Stimulated activated effector memory CD8-positive, alpha-beta T cell treated with anti-CD3 and anti-CD28 coated beads, Interleukin-12 subunit alpha, Interleukin-12 subunit beta, amount 100 ng/mL, for 72 hours (primary cell): ENCODE data around the gene INPP5K.

Experiments
- ATAC-seq: fragments of 150-1000 bp; cut with Tn5 transposase; 2 replicates; pipeline ENCODE4 v1.10.0; 2021
- DNase-seq, 2 donors: peaks; one replicate each; pipeline ENCODE4 v3.0.0; 2021 to 2022; ENCODE audit warnings: low spot score in 2 of 2
- H3K27ac Mint-ChIP-seq: one replicate; pipeline ENCODE4 v1.8.0; 2022; ENCODE audit warnings: mild to moderate bottlenecking, mixed read lengths
- H3K36me3 Mint-ChIP-seq: one replicate; pipeline ENCODE4 v1.8.0; 2022; ENCODE audit warnings: mild to moderate bottlenecking, mixed read lengths
- H3K4me1 Mint-ChIP-seq: one replicate; pipeline ENCODE4 v1.8.0; 2022; ENCODE audit warnings: mixed read lengths
- H3K4me3 Mint-ChIP-seq: one replicate; pipeline ENCODE4 v1.8.0; 2022; ENCODE audit warnings: mild to moderate bottlenecking, mixed read lengths
- H3K9me3 Mint-ChIP-seq: one replicate; pipeline ENCODE4 v1.8.0; 2022; ENCODE audit warnings: mixed read lengths

INPP5K gene

DNA sequence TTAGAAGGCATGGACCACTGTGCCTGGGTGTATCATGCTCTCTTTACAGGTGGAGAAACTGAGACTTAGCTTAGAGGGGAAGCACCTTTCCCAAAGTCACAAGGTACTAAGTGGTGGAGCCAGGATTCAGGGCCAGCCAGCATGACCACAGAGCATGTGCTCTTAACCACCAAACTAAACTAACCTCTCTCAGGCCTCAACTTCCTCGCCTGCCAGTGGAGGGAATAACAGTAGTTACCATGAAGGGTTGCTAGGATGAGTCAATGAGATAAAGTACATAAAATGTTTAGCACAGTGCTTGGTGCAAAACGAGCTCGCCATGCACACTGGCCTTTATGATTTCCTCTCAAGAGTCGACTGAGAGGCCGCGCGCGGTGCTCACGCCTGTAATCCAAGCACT lies 17.5 kb downstream of the INPP5K start:
- DNase-seq (no peak), ATAC-seq (peak; percentile 14)
- no peak overlapping the region for H3K27ac Mint-ChIP-seq
- H3K4me3 Mint-ChIP-seq = no peak overlapping the region
- H3K36me3 Mint-ChIP-seq = peaks cover 4% of the 10 kb centered on the region
- H3K4me1 Mint-ChIP-seq = no peaks in the 10 kb centered on the region
- H3K9me3 Mint-ChIP-seq = no peaks in the 10 kb centered on the region

DNA sequence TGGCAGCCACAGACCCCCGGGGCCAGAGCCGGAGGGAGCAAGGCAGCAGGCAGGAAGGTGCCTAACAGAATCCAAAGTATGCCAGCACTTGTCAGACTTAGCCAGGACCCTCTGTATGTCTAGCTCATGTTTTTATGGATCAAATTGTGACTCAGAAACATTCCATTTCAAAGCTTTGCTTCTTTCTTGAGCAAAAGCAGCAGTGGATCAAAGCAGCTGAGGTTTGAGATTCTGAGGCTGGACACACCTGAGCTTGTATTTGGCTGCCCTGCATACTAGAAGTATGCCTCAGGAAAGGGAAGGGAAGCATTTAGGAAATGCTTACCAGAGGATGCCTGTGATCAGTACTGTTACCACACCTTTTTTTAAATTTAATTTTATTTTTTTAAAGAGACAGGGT lies 18.2 kb downstream of the INPP5K start:
- H3K4me1 Mint-ChIP-seq = no peaks in the 10 kb centered on the region
- no peaks in the 10 kb centered on the region for H3K9me3 Mint-ChIP-seq
- DNase-seq = no peak
- H3K36me3 Mint-ChIP-seq = peaks cover 4% of the 10 kb centered on the region
- H3K27ac Mint-ChIP-seq = no peak overlapping the region
- no peak overlapping the region for H3K4me3 Mint-ChIP-seq
- no peak for ATAC-seq

DNA sequence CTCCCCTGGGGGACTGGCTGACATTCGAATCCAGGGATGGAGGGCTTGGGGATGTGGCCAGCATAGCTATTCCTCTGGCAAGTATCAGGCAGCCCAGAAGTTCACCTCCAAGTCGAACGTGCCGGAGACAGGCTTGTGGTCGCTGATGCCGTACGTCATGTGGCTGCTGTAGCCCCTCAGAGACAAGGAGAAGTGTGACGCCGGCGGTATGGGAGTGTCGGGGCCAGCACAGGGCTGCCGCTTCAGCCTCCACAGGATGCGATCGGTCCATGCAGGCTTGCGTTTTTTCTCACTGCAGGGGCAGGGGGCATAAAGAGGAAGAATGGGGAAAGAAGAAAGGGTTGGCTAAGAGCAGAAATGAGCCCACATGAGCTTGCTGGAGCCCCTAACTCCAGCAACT lies 18.6 kb downstream of the INPP5K start:
- Mint-ChIP-seq H3K4me1 (no peaks in the 10 kb centered on the region), H3K9me3 (no peaks in the 10 kb centered on the region), H3K4me3 (no peak overlapping the region), H3K27ac (no peak overlapping the region), H3K36me3 (peaks cover 4% of the 10 kb centered on the region)
- DNase-seq (no peak), ATAC-seq (no peak)

DNA sequence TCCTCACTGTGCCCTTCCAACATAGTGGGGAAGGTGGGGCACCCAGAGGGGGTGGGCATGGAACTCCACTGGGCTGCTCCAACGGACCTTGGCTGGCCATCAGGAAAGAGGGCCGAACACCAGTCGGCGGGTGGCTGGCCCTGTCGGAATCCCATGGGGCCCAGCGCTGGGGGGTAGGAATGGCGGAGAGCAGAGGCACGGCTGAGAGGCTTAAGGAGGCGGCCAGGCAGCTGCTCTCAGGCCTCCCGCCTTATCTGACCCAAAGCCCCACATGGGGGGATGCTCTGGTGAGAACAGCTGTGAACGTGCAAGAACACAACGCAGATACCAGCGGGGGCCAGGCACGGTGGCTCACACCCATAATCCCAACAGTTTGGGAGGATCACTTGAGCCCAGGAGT lies 19.5 kb downstream of the INPP5K start:
- H3K4me3 Mint-ChIP-seq = no peak overlapping the region
- no peak overlapping the region for H3K27ac Mint-ChIP-seq
- peaks cover 5% of the 10 kb centered on the region for H3K4me1 Mint-ChIP-seq
- DNase-seq (no peak), ATAC-seq (no peak)
- H3K9me3 Mint-ChIP-seq = no peaks in the 10 kb centered on the region
- peaks cover 4% of the 10 kb centered on the region for H3K36me3 Mint-ChIP-seq

DNA sequence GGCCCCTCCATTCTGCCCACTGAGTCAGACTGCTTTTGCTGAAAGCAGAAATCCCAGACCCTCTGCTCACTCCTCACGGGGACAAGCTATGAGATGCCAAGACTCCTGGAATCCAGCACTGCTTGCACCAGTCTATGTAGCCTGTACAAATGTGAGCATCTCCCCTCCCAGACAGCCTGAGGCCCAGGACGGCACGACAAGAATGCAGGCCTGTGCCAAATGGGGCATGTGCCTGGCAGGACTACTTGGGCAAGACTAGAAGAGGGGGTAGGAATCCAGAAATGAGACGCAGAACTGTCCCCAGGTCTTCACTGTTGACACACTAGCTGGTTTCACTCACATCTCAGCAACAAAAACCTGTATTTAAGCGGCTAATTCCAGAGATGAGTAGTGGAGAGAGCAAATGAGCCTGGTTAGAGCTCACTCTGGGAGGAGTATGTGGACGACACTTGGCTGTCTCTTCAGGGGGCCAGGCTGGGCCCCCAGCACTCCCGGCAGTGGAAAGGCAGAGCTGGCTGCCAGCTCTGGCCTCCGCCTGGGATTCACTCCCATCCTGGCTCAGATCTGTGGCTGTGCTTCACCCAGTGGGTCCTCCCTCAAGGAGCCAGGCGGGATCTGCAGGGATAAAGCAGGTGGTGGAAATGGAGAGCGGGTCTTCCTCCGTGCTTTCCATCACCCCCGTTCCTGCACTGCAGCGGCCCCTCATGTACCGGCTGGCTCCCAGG lies 21.0 kb downstream of the INPP5K start:
- peaks cover 5% of the 10 kb centered on the region for H3K36me3 Mint-ChIP-seq
- no peak for ATAC-seq
- H3K9me3 Mint-ChIP-seq = no peaks in the 10 kb centered on the region
- no peak overlapping the region for H3K4me3 Mint-ChIP-seq
- no peak overlapping the region for H3K27ac Mint-ChIP-seq
- H3K4me1 Mint-ChIP-seq = peaks cover 14% of the 10 kb centered on the region
- DNase-seq = no peak

DNA sequence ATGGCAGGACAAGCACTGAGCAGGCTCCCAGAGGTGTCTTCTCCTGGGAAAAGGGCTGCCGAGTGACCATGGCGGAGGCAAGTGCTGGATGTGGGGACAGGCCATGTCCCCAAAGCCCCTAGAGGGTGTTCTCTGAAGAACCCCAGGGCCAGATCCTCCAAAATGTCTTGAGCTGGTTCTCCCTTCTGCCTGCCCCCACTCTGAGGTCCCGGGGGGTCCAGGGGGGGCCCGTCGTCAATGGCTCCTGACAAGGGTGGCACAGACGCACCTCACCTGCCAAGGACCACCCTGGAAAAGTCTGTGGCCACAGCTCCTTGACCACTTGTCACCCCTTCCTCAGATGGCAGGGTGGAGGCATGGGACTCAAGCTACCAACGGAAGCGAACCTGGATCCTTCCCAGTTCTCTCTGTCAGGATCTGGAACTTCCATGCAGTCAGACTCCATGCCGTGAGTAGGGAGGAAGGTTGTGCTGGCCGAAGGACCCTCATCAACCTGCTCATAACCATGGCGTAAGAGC lies 21.6 kb downstream of the INPP5K start:
- DNase-seq = no peak
- Mint-ChIP-seq H3K4me3 (no peak overlapping the region), H3K4me1 (peaks cover 17% of the 10 kb centered on the region), H3K36me3 (peaks cover 5% of the 10 kb centered on the region), H3K27ac (no peak overlapping the region), H3K9me3 (no peaks in the 10 kb centered on the region)
- no peak for ATAC-seq

DNA sequence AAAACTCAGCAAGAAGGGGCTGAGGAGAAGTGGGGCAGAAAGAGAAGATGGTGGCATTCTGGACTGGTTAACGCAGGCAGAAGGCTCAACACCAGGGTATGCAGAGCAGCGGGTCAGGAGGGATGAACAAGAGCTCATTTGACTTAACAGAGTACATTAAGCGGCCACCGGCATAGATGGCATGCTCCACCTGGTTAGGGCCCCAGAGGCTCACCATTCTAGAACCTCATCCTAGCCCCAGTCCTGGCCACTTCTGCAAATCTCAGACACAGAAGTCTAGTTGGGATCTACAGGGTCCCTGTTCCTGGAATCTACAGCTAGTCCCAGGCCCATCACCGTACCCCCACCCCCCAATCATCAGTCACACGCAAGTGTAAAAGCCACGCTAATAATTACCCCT lies 22.2 kb downstream of the INPP5K start:
- Mint-ChIP-seq H3K4me3 (no peak overlapping the region), H3K36me3 (peaks cover 5% of the 10 kb centered on the region), H3K9me3 (no peaks in the 10 kb centered on the region), H3K27ac (no peak overlapping the region), H3K4me1 (peaks cover 17% of the 10 kb centered on the region)
- no peak for DNase-seq
- ATAC-seq = no peak

DNA sequence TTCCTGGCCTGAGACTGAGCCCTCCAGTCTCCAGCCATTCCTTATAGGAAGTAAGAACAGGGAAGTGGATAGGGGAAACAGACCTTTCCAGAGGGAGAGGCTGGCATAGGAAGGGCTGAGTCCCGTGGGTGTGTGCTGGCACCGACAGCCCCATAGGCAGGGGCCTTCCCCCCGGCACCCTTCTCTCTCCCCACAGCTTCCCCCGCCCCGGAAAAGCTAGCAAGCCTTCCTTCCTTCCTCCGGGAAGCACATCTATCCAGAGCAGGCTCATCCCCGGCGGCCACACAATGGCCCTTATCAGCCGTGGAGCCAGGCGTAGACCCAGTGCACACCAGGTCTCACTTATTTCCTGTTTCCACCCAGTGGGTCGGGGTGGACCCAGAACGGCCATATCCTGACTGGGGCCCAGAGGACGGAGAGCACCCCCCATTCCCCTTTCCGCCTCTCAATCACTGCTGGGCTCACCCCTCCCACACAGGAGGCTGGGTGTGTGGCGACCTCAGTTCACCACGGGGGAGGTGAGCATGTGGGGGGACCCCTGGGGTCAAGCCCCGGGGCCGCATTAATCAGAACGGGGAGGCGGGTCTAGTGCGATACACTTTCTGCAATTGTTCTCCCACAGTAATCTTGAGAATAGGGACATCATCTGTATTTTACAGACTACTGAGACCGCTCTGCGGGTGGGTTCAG lies 23.0 kb downstream of the INPP5K start:
- H3K4me3 Mint-ChIP-seq = peak overlapping the region; percentile 80

DNA sequence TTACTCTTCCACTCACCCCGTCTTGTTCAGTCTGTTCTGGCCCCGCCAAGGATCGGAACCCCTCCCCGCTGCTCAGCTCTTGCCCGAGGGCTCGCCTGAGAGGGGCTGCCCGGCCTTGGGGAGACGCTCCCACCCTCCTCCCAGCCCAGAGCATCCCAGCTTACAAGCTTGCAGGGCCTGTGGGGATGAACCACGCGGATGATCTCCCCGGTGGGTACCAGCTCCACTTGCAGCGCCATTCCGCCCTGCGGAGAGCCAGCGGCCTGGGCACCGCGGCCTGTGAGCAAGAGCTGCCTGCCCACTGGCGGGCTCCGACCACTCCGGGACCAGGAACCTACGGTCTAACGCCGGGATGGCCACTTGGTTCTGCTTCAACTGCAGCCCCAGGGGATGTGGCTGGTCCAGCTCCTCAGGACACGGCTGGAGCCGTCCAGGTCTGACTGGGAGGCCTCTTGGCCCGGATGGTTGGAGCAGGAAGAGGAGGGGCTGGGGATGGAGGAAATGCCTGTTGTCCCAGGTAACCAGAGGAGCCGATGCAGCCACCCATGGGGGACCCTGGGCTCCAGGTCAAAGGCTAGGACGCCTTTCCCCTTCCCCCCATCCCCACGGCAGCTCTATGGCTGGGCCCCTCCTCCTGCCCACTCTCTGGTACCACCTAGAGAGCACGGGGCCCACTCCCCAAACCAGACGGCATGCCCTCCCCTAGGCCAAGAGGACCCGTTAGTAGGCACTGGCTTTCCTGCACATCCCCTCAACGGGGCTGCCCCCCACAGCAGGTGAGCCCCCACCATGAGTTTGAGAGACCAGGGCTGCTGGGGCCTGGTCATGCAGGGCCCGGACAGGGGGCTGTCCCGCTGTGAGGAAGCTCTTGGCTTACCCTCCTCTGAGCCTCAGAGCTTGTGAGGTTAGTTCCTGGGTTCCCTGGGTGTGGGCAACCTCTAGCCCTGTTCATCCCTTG lies 23.9 kb downstream of the INPP5K start, which contains the start of gene MYO1C:
MYO1C (minus strand) TSS at position 438 of the 958 bp plus-strand sequence; CDS start at position 239, 199 bp downstream.
- peak within 1 kb of the TSS; percentile 63 for H3K27ac Mint-ChIP-seq
- peak within 1 kb of the TSS; percentile 80 for H3K4me3 Mint-ChIP-seq
- ATAC-seq (no peak), DNase-seq (no peak)
- peaks cover 22% of the 10 kb centered on the region for H3K4me1 Mint-ChIP-seq
- no peaks in the 10 kb centered on the region for H3K9me3 Mint-ChIP-seq
- H3K36me3 Mint-ChIP-seq = peaks cover 5% of the 10 kb centered on the region

More for the DNA sequence above, 23.0 kb downstream of the INPP5K start:
- peaks cover 17% of the 10 kb centered on the region for H3K4me1 Mint-ChIP-seq
- no peak for DNase-seq
- H3K36me3 Mint-ChIP-seq = peaks cover 5% of the 10 kb centered on the region
- no peaks in the 10 kb centered on the region for H3K9me3 Mint-ChIP-seq
- H3K27ac Mint-ChIP-seq = no peak overlapping the region
- ATAC-seq = no peak

DNA sequence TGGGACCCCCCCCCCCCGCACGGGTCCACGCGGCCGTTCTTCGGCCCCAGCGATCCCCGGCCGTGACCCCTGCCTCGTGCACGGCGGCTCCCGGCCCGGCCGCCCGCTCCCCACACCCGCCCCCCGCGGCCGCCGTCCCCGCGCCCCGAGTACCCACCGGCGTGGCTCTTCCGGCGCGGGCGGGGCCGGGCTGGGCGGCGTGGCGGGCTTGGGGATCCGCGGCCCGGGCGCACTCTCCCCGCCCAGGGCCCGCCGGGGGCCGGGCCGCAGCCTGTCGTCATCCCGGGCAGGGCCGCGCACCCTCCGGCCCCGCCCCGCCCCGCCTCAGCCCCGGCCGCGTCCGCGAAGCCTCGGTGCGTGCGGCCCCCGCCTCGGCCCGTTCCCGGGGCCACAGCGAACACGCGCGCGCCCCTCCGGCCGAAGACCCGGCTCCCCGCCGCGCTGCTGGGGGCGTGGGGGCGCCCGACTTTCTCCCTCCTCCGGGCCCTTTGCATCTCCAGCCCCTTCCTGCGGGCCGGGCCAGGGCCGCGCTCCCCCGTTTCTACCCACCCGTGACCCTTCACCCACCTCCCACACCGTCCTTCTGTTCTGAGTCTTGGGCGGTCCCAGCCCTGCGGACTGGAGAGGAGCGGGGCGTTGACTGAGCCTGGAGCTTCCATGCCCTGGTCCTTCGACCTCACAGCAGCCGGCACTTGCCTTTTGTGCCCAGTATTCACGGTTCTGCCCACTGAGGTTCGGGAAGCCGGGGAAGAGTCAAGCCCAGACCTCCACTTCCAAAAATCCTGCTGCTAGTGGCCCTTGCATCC lies 24.8 kb downstream of the INPP5K start:
- peak; percentile 54 to 64 for DNase-seq
- peaks cover 11% of the 10 kb centered on the region for H3K36me3 Mint-ChIP-seq
- H3K4me1 Mint-ChIP-seq = peaks cover 31% of the 10 kb centered on the region
- peak overlapping the region; percentile 63 for H3K27ac Mint-ChIP-seq
- H3K9me3 Mint-ChIP-seq = no peaks in the 10 kb centered on the region
- ATAC-seq = peak; percentile 81
- H3K4me3 Mint-ChIP-seq = peak overlapping the region; percentile 80

DNA sequence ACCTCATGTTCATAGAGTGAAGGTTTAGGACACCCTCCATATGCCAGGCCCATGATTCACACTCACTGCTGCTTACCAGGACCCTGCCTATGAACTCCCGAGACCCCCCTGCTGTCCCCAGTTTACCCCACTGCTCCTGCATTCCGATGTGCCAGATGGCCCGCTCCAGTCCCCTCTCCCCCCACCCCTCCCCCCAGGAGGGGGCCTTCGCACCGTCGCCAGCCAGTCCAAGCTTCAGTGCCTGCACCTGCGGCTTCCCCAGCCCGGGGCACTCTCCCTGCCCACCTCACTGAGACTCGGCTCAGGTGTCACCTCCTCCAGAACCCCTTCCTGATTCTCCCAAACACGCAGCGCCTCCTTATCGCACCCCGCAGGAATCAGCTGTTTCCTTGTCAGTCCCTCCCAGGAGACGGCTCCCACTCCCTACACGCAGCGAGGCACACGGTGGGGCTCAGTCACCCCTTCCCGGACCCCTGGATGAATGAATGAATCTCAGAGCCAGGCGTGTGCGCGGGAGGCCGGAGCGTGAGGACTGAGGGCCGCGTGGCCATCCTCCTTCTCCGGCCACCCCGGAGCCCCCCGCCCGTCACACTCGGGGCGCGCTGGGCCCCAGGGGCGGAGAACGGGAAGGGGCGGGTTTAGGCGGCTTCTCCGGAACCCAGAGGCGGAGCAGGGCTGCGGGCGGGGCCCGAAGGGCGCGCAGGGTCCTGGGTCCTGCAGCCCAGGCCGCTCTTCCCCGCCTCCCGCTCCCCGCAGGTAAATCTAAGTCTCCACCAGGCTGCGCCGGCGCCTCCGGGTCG lies 25.6 kb downstream of the INPP5K start:
- ATAC-seq = peak; percentile 75
- H3K9me3 Mint-ChIP-seq = no peaks in the 10 kb centered on the region
- H3K27ac Mint-ChIP-seq = peak overlapping the region; percentile 17
- peaks cover 34% of the 10 kb centered on the region for H3K4me1 Mint-ChIP-seq
- DNase-seq = peak in 1 of 2 donors; percentile 82
- H3K36me3 Mint-ChIP-seq = peaks cover 17% of the 10 kb centered on the region
- H3K4me3 Mint-ChIP-seq = peak overlapping the region; percentile 79

DNA sequence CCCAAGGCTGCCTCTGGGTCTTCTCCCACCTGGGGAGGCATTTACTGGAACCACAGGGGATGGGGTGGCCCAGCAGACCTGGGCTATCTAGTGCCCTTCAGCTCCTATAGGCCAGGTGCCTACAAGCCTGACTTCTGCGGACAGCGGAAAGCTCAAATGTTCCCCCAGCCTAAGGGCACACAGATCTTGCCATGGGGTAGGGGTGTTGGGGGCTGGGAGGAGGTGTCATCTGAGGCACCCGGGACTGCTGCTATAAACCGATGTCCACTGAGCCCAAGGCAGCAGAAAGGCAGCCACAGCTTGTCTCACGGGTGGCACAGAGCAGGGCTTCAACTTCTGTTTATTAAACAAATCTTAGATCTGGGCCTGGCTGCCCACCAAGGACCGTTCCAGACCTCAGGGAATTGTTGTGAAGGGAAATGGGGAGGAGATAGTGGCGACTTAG lies 27.6 kb downstream of the INPP5K start:
- DNase-seq = no peak
- ATAC-seq = no peak
- peak overlapping the region; percentile 79 for H3K4me3 Mint-ChIP-seq
- H3K36me3 Mint-ChIP-seq = peaks cover 27% of the 10 kb centered on the region
- H3K4me1 Mint-ChIP-seq = peaks cover 44% of the 10 kb centered on the region
- H3K9me3 Mint-ChIP-seq = no peaks in the 10 kb centered on the region
- no peak overlapping the region for H3K27ac Mint-ChIP-seq

DNA sequence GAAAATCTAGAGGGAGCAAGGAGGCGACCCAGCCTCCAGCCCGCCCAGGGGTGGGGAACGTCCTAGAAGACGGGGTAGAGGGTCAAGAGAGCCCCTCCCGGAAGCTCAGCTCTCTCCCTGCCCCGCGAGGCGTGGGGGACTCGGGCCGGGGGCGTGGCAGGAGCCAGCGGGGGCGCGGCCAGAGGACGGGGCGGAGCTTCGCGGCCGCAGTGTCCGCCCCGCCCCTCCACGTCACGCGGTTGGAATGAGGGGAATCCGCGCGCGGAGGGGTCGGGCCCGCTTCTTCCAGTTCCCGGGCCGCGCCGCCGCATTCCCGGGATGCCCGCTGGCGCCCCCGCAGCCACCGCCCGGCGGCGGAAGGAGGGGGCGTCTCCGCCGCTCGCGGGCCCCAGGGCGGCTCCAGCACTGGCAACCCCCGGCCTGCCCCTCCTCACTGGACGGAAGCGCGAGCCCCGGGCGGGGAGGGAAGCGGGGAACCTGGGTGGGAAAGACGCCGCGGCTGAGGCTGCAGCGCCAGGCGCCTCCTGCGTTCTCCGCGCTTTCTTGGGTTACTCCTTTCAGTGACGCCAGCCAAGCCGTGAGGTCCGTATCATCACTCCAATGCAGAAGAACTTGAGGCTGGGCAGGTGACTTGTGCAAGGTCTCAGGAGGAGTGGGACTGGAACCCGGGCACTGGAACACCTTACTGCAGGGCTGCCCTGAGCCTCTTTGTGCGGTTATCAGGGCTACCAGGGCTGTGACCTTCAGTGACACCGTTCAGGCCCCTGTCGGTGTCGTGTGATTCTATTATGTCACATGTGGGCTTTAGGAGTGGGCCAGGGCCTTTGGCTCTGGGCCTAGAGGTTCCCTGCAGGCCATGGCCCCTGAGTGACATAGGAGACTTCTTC lies 28.2 kb downstream of the INPP5K start:
- H3K27ac Mint-ChIP-seq = peak overlapping the region; percentile 96
- peak; percentile 29 for ATAC-seq
- peaks cover 44% of the 10 kb centered on the region for H3K4me1 Mint-ChIP-seq

More for the DNA sequence above, 28.2 kb downstream of the INPP5K start:
- DNase-seq = peak; percentile 74 to 89
- Mint-ChIP-seq H3K4me3 (peak overlapping the region; percentile 79), H3K36me3 (peaks cover 33% of the 10 kb centered on the region), H3K9me3 (no peaks in the 10 kb centered on the region)
